Naive thymus-derived CD8-positive, alpha-beta T cell (primary cell): ENCODE results near the gene GGTLC2. TPM values are rescaled to one million over a fixed set of nuclear protein-coding genes. Genes with fewer than 3 reads are reported as not detected.

Experiments used
- ATAC-seq, 2 donors: fragments of 150-1000 bp; cut with Tn5 transposase in 1 of 2; sonication (Bioruptor Pico), chemical (Tn5 transposase) in 1 of 2; 1 replicate in 1 of 2; 2 replicates in 1 of 2; pipeline ENCODE4 v1.10.0; 2021; ENCODE audit warnings: mild to moderate bottlenecking in 2 of 2, moderate library complexity in 2 of 2
- POLR2A ChIA-PET: fragments of 350-600 bp; sonication (Branson Sonifier 250); formaldehyde crosslinking; loops from one replicate; lab custom pipeline; 2021; ENCODE audit warnings: antibody characterized with exemption; lab: Charles Lee
- DNase-seq, 10 donors: peaks; one replicate each; pipeline versions ENCODE4 v3.0.0 to v3.0.0-alpha.2; 2020 to 2022
- H3K27ac Mint-ChIP-seq, 10 donors: one replicate each; pipeline ENCODE4 v1.8.0; 2020 to 2022; ENCODE audit warnings: mild to moderate bottlenecking in 10 of 10, mixed read lengths in 10 of 10, moderate library complexity in 4 of 10, inconsistent platforms in 1 of 10
- H3K27me3 Mint-ChIP-seq, 5 donors: one replicate each; pipeline ENCODE4 v1.8.0; 2021 to 2022; ENCODE audit warnings: mixed read lengths in 5 of 5
- H3K36me3 Mint-ChIP-seq, 3 donors: one replicate each; pipeline ENCODE4 v1.8.0; 2020 to 2022; ENCODE audit warnings: mixed read lengths in 3 of 3, mild to moderate bottlenecking in 2 of 3, inconsistent platforms in 1 of 3
- H3K4me1 Mint-ChIP-seq, 4 donors: one replicate each; pipeline ENCODE4 v1.8.0; 2021 to 2022; ENCODE audit warnings: mixed read lengths in 4 of 4
- H3K4me3 Mint-ChIP-seq, 10 donors: one replicate each; pipeline ENCODE4 v1.8.0; 2020 to 2022; ENCODE audit warnings: mild to moderate bottlenecking in 10 of 10, mixed read lengths in 10 of 10, moderate library complexity in 6 of 10, inconsistent platforms in 1 of 10
- H3K9me3 Mint-ChIP-seq, 9 donors: one replicate each; pipeline ENCODE4 v1.8.0; 2020 to 2022; ENCODE audit warnings: mixed read lengths in 9 of 9, mild to moderate bottlenecking in 3 of 9, inconsistent platforms in 1 of 9, moderate library complexity in 1 of 9
- polyA plus RNA-seq, 3 donors: library from polyadenylated mRNA; unstranded; fragments of 300-500 nt; fragmentation: Illumina TruSeq; gene quantifications; one replicate each; pipeline ENCODE4 v1.2.3, GENCODE V29; 2021
- total RNA-seq, 8 experiments: library from RNA in 2 of 8; stranded (reverse) in 2 of 8; gene quantifications; one replicate each; pipeline ENCODE4 v1.2.3 and lab custom pipeline; 2021 to 2026

The GGTLC2 gene
- total and polyA plus RNA-seq, 5 experiments from 2014 or later: not detected

- DNase-seq (no peak), ATAC-seq (no peak)
- Mint-ChIP-seq H3K9me3 (no peaks in the 10 kb centered on the region), H3K4me1 (peaks cover 0 to 2% (median under 1%) of the 10 kb centered on the region in 4 donors), H3K27me3 (peaks cover 0 to 2% (median 0%) of the 10 kb centered on the region in 5 donors), H3K27ac (peak overlapping the region in 1 of 10 donors; percentile 47), H3K36me3 (no peaks in the 10 kb centered on the region), H3K4me3 (no peak overlapping the region)
- POLR2A ChIA-PET: no interaction called here
Measured at GRCh38 chr22:22663861-22664800, 19.7 kb downstream of the GGTLC2 start.

DNA sequence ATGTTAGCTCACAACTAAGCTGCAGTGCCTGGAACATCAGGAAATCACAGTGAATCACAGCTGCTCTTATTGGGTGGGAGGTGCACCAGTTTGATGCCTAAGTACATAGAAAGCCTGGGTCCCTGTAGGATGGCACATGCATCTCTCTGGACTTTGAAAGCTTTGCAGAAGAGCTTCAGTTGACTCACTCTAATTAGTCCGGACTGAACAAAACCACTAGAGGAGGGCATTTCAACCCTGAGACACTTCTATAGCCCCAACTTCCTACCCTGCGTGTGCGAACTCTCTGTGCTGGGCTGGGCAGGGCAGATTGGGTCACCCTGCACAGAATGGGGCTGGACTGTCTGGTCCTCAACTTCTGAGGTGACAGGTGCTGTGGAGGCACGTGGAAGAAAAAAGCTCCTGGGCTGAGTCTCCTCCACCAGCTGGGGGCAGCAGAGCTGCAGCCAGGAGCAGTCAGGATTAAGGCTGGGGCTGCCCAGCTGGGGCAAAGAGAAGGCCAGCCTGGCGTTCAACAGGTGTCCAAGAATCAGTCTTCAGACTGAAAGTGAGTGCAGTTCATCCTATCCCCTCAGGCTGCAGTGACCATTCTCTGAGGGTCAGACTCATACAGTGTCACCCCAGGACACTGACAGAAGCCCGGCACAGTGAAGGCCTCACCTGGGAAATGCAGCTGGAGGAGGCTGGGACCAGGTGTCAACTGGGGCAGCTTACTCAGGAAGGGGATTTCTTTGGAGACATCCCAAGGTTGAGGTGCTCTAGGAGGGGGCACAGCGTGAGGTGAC, 22.1 kb downstream of the GGTLC2 start:
- POLR2A ChIA-PET: no interaction called here
- peak in 1 of 10 donors; percentile 5 for DNase-seq
- ATAC-seq: no peak
- peak overlapping the region in 2 of 10 donors; percentile 15 to 59 for H3K27ac Mint-ChIP-seq
- peaks cover 0 to 5% (median 0%) of the 10 kb centered on the region in 9 donors for H3K9me3 Mint-ChIP-seq
- peaks cover 0 to 5% (median under 1%) of the 10 kb centered on the region in 4 donors for H3K4me1 Mint-ChIP-seq
- peaks cover 0 to 2% (median 0%) of the 10 kb centered on the region in 5 donors for H3K27me3 Mint-ChIP-seq
- H3K4me3 Mint-ChIP-seq: no peak overlapping the region
- H3K36me3 Mint-ChIP-seq: no peaks in the 10 kb centered on the region

GRCh38 chr22:22667966-22668880, 23.8 kb downstream of the GGTLC2 start:
- no peak for DNase-seq
- POLR2A ChIA-PET: no interaction called here
- no peaks in the 10 kb centered on the region for H3K36me3 Mint-ChIP-seq
- peaks cover 0 to 5% (median 0%) of the 10 kb centered on the region in 9 donors for H3K9me3 Mint-ChIP-seq
- no peak for ATAC-seq
- no peak overlapping the region for H3K27ac Mint-ChIP-seq
- H3K4me1 Mint-ChIP-seq: peaks cover 0 to 9% (median 0%) of the 10 kb centered on the region in 4 donors
- no peak overlapping the region for H3K4me3 Mint-ChIP-seq
- H3K27me3 Mint-ChIP-seq: peaks cover 0 to 6% (median 0%) of the 10 kb centered on the region in 5 donors

- H3K4me1 Mint-ChIP-seq: peaks cover 0 to 9% (median 0%) of the 10 kb centered on the region in 4 donors
Measured at GRCh38 chr22:22669093-22669492, 24.7 kb downstream of the GGTLC2 start.

GRCh38 chr22:22670076-22670795, 25.8 kb downstream of the GGTLC2 start:
- no peak overlapping the region for H3K27ac Mint-ChIP-seq
- H3K27me3 Mint-ChIP-seq: peaks cover under 1 to 12% (median 6%) of the 10 kb centered on the region in 5 donors
- H3K4me1 Mint-ChIP-seq: peaks cover 0 to 9% (median 0%) of the 10 kb centered on the region in 4 donors
- ATAC-seq (no peak), DNase-seq (no peak)
- H3K9me3 Mint-ChIP-seq: peaks cover 0 to 5% (median 0%) of the 10 kb centered on the region in 9 donors
- no peaks in the 10 kb centered on the region for H3K36me3 Mint-ChIP-seq
- no peak overlapping the region for H3K4me3 Mint-ChIP-seq
- POLR2A ChIA-PET: interaction anchor here (0.5 kb wide), 1 partner anchor 80 kb away, joined by 3 read pairs; no protein-coding TSS in a partner anchor

More at GRCh38 chr22:22669093-22669492, 24.7 kb downstream of the GGTLC2 start:
- peaks cover 0 to 5% (median 0%) of the 10 kb centered on the region in 9 donors for H3K9me3 Mint-ChIP-seq
- H3K4me3 Mint-ChIP-seq: no peak overlapping the region
- no peaks in the 10 kb centered on the region for H3K36me3 Mint-ChIP-seq
- DNase-seq (no peak), ATAC-seq (no peak)
- no peak overlapping the region for H3K27ac Mint-ChIP-seq
- POLR2A ChIA-PET: no interaction called here
- H3K27me3 Mint-ChIP-seq: peaks cover 0 to 6% (median 4%) of the 10 kb centered on the region in 5 donors

- DNase-seq (no peak), ATAC-seq (no peak)
- H3K9me3 Mint-ChIP-seq: peaks cover 0 to 5% (median 0%) of the 10 kb centered on the region in 9 donors
- POLR2A ChIA-PET: no interaction called here
- peaks cover 3 to 12% (median 7%) of the 10 kb centered on the region in 5 donors for H3K27me3 Mint-ChIP-seq
- no peaks in the 10 kb centered on the region for H3K36me3 Mint-ChIP-seq
- H3K27ac Mint-ChIP-seq: no peak overlapping the region
- peaks cover 0 to 9% (median 0%) of the 10 kb centered on the region in 4 donors for H3K4me1 Mint-ChIP-seq
- H3K4me3 Mint-ChIP-seq: no peak overlapping the region
Measured at GRCh38 chr22:22671506-22671905, 27.1 kb downstream of the GGTLC2 start.

GRCh38 chr22:22673099-22673498, 28.7 kb downstream of the GGTLC2 start:
- POLR2A ChIA-PET: no interaction called here
- DNase-seq: no peak
- no peak overlapping the region for H3K27ac Mint-ChIP-seq
- peaks cover 0 to 7% (median 0%) of the 10 kb centered on the region in 4 donors for H3K4me1 Mint-ChIP-seq
- no peaks in the 10 kb centered on the region for H3K36me3 Mint-ChIP-seq
- peaks cover 0 to 5% (median 0%) of the 10 kb centered on the region in 9 donors for H3K9me3 Mint-ChIP-seq
- no peak overlapping the region for H3K4me3 Mint-ChIP-seq
- ATAC-seq: no peak
- H3K27me3 Mint-ChIP-seq: peaks cover 3 to 12% (median 8%) of the 10 kb centered on the region in 5 donors

DNA sequence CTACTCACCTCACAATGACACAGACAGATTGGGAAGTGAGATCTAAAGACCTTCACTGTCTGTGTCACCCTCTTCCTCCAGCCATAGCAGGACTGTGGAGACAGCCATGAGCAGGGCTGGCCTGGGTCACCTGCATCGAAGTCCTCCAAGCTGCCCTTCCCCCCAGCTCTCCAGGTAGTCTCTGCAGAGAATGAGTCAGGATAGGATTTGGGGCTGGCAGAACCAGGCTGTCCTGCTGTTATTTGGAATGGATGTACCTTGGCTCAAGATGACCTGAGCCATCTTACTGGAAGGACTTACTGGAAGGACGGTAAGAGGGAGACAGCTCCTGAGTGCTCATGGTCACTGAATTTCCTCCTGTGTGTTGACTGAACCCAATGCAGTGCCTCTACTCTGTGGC, 29.2 kb downstream of the GGTLC2 start:
- ATAC-seq (no peak), DNase-seq (no peak)
- peaks cover 3 to 12% (median 8%) of the 10 kb centered on the region in 5 donors for H3K27me3 Mint-ChIP-seq
- H3K27ac Mint-ChIP-seq: no peak overlapping the region
- POLR2A ChIA-PET: no interaction called here
- no peaks in the 10 kb centered on the region for H3K36me3 Mint-ChIP-seq
- peaks cover 0 to 9% (median 0%) of the 10 kb centered on the region in 4 donors for H3K4me1 Mint-ChIP-seq
- peaks cover 0 to 5% (median 0%) of the 10 kb centered on the region in 9 donors for H3K9me3 Mint-ChIP-seq
- H3K4me3 Mint-ChIP-seq: no peak overlapping the region

DNA sequence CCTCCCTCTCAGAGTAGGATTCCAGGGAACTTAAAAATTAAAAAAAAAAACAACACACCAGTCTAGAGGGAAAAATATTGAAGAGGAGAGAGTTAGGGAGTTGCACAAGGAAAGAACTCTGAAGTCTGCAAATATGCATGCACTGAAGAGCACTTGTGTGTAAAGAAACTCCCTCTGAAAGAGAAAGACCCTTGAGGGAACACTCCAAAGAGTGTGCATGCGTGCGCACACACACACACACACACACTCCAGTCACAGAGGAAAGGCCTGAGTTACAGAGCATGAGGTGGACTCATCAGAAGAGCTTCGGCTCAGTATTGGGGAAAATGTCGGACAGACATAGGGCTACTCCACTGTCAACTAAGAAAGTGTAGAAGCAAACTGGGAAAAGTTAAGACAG, 30.1 kb downstream of the GGTLC2 start:
- DNase-seq (no peak), ATAC-seq (no peak)
- no peak overlapping the region for H3K4me3 Mint-ChIP-seq
- POLR2A ChIA-PET: no interaction called here
- H3K27me3 Mint-ChIP-seq: peaks cover 3 to 12% (median 8%) of the 10 kb centered on the region in 5 donors
- no peaks in the 10 kb centered on the region for H3K36me3 Mint-ChIP-seq
- peak overlapping the region in 1 of 10 donors; percentile 0 for H3K27ac Mint-ChIP-seq
- H3K4me1 Mint-ChIP-seq: peaks cover 0 to 12% (median 0%) of the 10 kb centered on the region in 4 donors
- H3K9me3 Mint-ChIP-seq: peaks cover 0 to 5% (median 0%) of the 10 kb centered on the region in 9 donors

- DNase-seq (no peak), ATAC-seq (no peak)
- POLR2A ChIA-PET: no interaction called here
- Mint-ChIP-seq H3K4me3 (no peak overlapping the region), H3K27ac (no peak overlapping the region), H3K9me3 (no peaks in the 10 kb centered on the region), H3K4me1 (peaks cover 0 to 8% (median 0%) of the 10 kb centered on the region in 4 donors), H3K36me3 (no peaks in the 10 kb centered on the region), H3K27me3 (peaks cover 2 to 9% (median 3%) of the 10 kb centered on the region in 5 donors)
Measured at GRCh38 chr22:22678970-22679369, 34.6 kb downstream of the GGTLC2 start.

GRCh38 chr22:22680396-22680795, 36.0 kb downstream of the GGTLC2 start:
- Mint-ChIP-seq H3K4me1 (peaks cover 0 to 12% (median 0%) of the 10 kb centered on the region in 4 donors), H3K36me3 (no peaks in the 10 kb centered on the region), H3K27ac (no peak overlapping the region), H3K4me3 (peak overlapping the region in 1 of 10 donors; percentile 1), H3K9me3 (no peaks in the 10 kb centered on the region), H3K27me3 (peaks cover 0 to 3% (median 1%) of the 10 kb centered on the region in 5 donors)
- no peak for DNase-seq
- POLR2A ChIA-PET: no interaction called here
- no peak for ATAC-seq
